HEK293 (cell line): ENCODE results near the gene CACNA1E.

Experiments used
- CTCF ChIA-PET: fragments of 350-600 bp; formaldehyde crosslinking; extraction: SDS; loops from one replicate; lab custom pipeline; 2021; ENCODE audit warnings: antibody characterized with exemption; lab: Yijun Ruan, JAX
- POLR2A ChIA-PET: fragments of 300-600 bp; formaldehyde crosslinking; extraction: SDS; loops from one replicate; lab custom pipeline; 2020; ENCODE audit warnings: antibody characterized with exemption, inconsistent platforms; lab: Yijun Ruan, JAX
- H3K27ac ChIP-seq: fragments of 200-500 bp; sonication (Bioruptor generic); 2 replicates; pipeline ENCODE4 v1.5.1; 2014; ENCODE audit warnings: low read depth, low read length, control low read depth, inconsistent platforms; ENCODE audit errors: extremely low read depth
- H3K36me3 ChIP-seq, 2 experiments: fragments of 200-500 bp in 1 of 2; sonication (Bioruptor generic) in 1 of 2; 1 replicate in 1 of 2; 2 replicates in 1 of 2; pipeline ENCODE4 v1.5.1; 2014 to 2017; ENCODE audit warnings: inconsistent platforms in 2 of 2, low read length in 2 of 2; ENCODE audit not compliant: control insufficient read depth in 2 of 2, insufficient read depth in 1 of 2
- H3K4me1 ChIP-seq: fragments of 200-500 bp; sonication (Bioruptor generic); 2 replicates; pipeline ENCODE4 v1.5.1; 2014; ENCODE audit warnings: mild to moderate bottlenecking, low read length, inconsistent platforms; ENCODE audit not compliant: control insufficient read depth, insufficient read depth
- H3K4me3 ChIP-seq: 2 replicates; pipeline ENCODE4 v1.5.1; 2011; ENCODE audit warnings: low read depth, mild to moderate bottlenecking, control low read depth, low read length, moderate library complexity
- H3K9me3 ChIP-seq: fragments of 200-500 bp; sonication (Bioruptor generic); 2 replicates; pipeline ENCODE4 v1.5.1; 2014; ENCODE audit warnings: low read depth, low read length, inconsistent platforms; ENCODE audit not compliant: control insufficient read depth, insufficient read depth
- MYNN ChIP-seq: fragments of 450-650 bp; formaldehyde crosslinking; IDR thresholded peaks from 2 replicates; pipeline ENCODE4 v1.5.1; 2016; ENCODE audit warnings: missing biosample characterization, missing genetic modification characterization, borderline replicate concordance
- MZF1 ChIP-seq: fragments of 450-650 bp; formaldehyde crosslinking; IDR thresholded peaks from 2 replicates; pipeline ENCODE4 v1.5.1; 2017; ENCODE audit warnings: missing biosample characterization, missing genetic modification characterization, borderline replicate concordance
- RBAK ChIP-seq: fragments of 450-650 bp; formaldehyde crosslinking; IDR thresholded peaks from 2 replicates; pipeline ENCODE4 v1.5.1; 2016; ENCODE audit warnings: missing biosample characterization, missing genetic modification characterization
- SP7 ChIP-seq: fragments of 450-650 bp; formaldehyde crosslinking; IDR thresholded peaks from 2 replicates; pipeline ENCODE4 v1.5.1; 2016; ENCODE audit warnings: missing biosample characterization, missing genetic modification characterization
- ZFHX2 ChIP-seq: fragments of 450-650 bp; formaldehyde crosslinking; conservative IDR thresholded peaks from 2 replicates; pipeline ENCODE4 v1.5.1; 2016; ENCODE audit warnings: missing biosample characterization, missing genetic modification characterization
- ZFP41 ChIP-seq: fragments of 450-650 bp; formaldehyde crosslinking; IDR thresholded peaks from 2 replicates; pipeline ENCODE4 v1.5.1; 2016; ENCODE audit warnings: missing biosample characterization, missing genetic modification characterization, borderline replicate concordance
- ZNF174 ChIP-seq: fragments of 450-650 bp; formaldehyde crosslinking; IDR thresholded peaks from 2 replicates; pipeline ENCODE4 v1.5.0; 2017; ENCODE audit warnings: missing biosample characterization, mild to moderate bottlenecking, missing genetic modification characterization
- ZNF19 ChIP-seq: fragments of 450-650 bp; formaldehyde crosslinking; IDR thresholded peaks from 2 replicates; pipeline ENCODE4; 2016; ENCODE audit warnings: missing biosample characterization, missing genetic modification characterization, low read depth
- ZNF239 ChIP-seq: fragments of 450-650 bp; formaldehyde crosslinking; IDR thresholded peaks from 2 replicates; pipeline ENCODE4 v1.5.1; 2016; ENCODE audit warnings: missing biosample characterization, missing genetic modification characterization
- ZNF24 ChIP-seq: fragments of 450-650 bp; formaldehyde crosslinking; IDR thresholded peaks from 2 replicates; pipeline ENCODE4 v1.5.1; 2016; ENCODE audit warnings: missing biosample characterization, missing genetic modification characterization
- ZNF248 ChIP-seq: fragments of 450-650 bp; formaldehyde crosslinking; IDR thresholded peaks from 2 replicates; pipeline ENCODE4 v1.5.1; 2017; ENCODE audit warnings: missing biosample characterization, missing genetic modification characterization
- ZNF501 ChIP-seq: fragments of 450-650 bp; formaldehyde crosslinking; IDR thresholded peaks from 2 replicates; pipeline ENCODE4 v1.5.1; 2016; ENCODE audit warnings: missing biosample characterization, missing genetic modification characterization
- ZNF544 ChIP-seq: fragments of 450-650 bp; formaldehyde crosslinking; IDR thresholded peaks from 2 replicates; pipeline ENCODE4 v1.5.0; 2017; ENCODE audit warnings: missing biosample characterization, missing genetic modification characterization
- ZNF596 ChIP-seq: fragments of 450-650 bp; IDR thresholded peaks from 2 replicates; pipeline ENCODE4 v1.5.0; 2018; ENCODE audit warnings: missing biosample characterization, mild to moderate bottlenecking, missing genetic modification characterization, moderate library complexity
- ZNF600 ChIP-seq: fragments of 450-650 bp; formaldehyde crosslinking; IDR thresholded peaks from 2 replicates; pipeline ENCODE4 v1.5.1; 2016; ENCODE audit warnings: missing biosample characterization, missing genetic modification characterization
- ZNF660 ChIP-seq: fragments of 450-650 bp; IDR thresholded peaks from 2 replicates; pipeline ENCODE4 v1.5.1; 2018; ENCODE audit warnings: missing biosample characterization, mild to moderate bottlenecking, missing genetic modification characterization
- ZNF777 ChIP-seq: fragments of 450-650 bp; formaldehyde crosslinking; IDR thresholded peaks from 2 replicates; pipeline ENCODE4 v1.5.1; 2017; ENCODE audit warnings: missing biosample characterization, missing genetic modification characterization, borderline replicate concordance
- TF ChIP-seq, protein P1 (sequence below): fragments of 450-650 bp; formaldehyde crosslinking; IDR thresholded peaks from 2 replicates; pipeline ENCODE4 v1.5.1; 2017; ENCODE audit warnings: missing biosample characterization, missing genetic modification characterization
- TF ChIP-seq, protein P2 (sequence below): fragments of 450-650 bp; formaldehyde crosslinking; IDR thresholded peaks from 2 replicates; pipeline ENCODE4 v1.5.1; 2017; ENCODE audit warnings: missing biosample characterization, missing genetic modification characterization
- TF ChIP-seq, protein P3 (sequence below): IDR thresholded peaks from 2 replicates; pipeline ENCODE4 v1.6.1; 2011; ENCODE audit warnings: mild to moderate bottlenecking, low read depth, low read length, borderline replicate concordance
- TF ChIP-seq, protein P4 (sequence below): fragments of 450-650 bp; formaldehyde crosslinking; IDR thresholded peaks from 2 replicates; pipeline ENCODE4 v1.5.1; 2017; ENCODE audit warnings: missing biosample characterization, missing genetic modification characterization
- TF ChIP-seq, protein P5 (sequence below): fragments of 450-650 bp; formaldehyde crosslinking; conservative IDR thresholded peaks from 2 replicates; pipeline ENCODE4 v1.5.1; 2016; ENCODE audit warnings: low read depth, missing biosample characterization, missing genetic modification characterization
- TF ChIP-seq, protein P6 (sequence below): fragments of 450-650 bp; formaldehyde crosslinking; IDR thresholded peaks from 2 replicates; pipeline ENCODE4; 2016; ENCODE audit warnings: missing biosample characterization, missing genetic modification characterization

The CACNA1E gene

DNA sequence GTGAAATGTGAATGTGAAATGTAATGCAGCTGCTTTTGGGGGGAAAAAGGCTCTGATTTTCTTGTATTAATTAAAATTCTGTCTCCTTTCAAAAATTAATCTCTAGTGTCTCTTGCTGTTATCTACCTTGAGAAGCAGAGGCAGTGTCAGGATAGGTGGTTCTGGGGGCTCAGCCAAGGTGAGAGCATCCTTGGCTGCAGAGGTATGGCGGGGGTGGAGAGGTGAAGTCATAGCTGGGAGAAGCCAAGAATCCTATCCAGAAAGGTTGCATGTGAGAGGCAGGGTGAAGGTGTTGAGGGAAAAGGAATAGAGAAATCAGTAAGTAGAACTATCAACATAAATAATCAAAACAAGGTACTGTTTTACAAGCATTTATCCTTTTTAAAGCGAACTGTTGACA, 181.2 kb downstream of the CACNA1E start:
- Histone ChIP-seq H3K36me3 (no peaks in the 10 kb centered on the region), H3K4me1 (no peaks in the 10 kb centered on the region), H3K27ac (no peak overlapping the region), H3K9me3 (no peaks in the 10 kb centered on the region), H3K4me3 (no peak overlapping the region)
- TF ChIP-seq, protein P1, sequence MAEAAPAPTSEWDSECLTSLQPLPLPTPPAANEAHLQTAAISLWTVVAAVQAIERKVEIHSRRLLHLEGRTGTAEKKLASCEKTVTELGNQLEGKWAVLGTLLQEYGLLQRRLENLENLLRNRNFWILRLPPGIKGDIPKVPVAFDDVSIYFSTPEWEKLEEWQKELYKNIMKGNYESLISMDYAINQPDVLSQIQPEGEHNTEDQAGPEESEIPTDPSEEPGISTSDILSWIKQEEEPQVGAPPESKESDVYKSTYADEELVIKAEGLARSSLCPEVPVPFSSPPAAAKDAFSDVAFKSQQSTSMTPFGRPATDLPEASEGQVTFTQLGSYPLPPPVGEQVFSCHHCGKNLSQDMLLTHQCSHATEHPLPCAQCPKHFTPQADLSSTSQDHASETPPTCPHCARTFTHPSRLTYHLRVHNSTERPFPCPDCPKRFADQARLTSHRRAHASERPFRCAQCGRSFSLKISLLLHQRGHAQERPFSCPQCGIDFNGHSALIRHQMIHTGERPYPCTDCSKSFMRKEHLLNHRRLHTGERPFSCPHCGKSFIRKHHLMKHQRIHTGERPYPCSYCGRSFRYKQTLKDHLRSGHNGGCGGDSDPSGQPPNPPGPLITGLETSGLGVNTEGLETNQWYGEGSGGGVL: no peak
- TF ChIP-seq SP7: no peak
- no peak for TF ChIP-seq ZNF174 (tag by site-specific recombination)
- TF ChIP-seq, protein P2, sequence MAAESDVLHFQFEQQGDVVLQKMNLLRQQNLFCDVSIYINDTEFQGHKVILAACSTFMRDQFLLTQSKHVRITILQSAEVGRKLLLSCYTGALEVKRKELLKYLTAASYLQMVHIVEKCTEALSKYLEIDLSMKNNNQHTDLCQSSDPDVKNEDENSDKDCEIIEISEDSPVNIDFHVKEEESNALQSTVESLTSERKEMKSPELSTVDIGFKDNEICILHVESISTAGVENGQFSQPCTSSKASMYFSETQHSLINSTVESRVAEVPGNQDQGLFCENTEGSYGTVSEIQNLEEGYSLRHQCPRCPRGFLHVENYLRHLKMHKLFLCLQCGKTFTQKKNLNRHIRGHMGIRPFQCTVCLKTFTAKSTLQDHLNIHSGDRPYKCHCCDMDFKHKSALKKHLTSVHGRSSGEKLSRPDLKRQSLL: no peak
- POLR2A ChIA-PET: no interaction called here
- CTCF ChIA-PET: interaction anchor here (0.6 to 0.8 kb wide), 2 partner anchors 9 to 349 kb away, joined by 3 read pairs; no protein-coding TSS in a partner anchor

DNA sequence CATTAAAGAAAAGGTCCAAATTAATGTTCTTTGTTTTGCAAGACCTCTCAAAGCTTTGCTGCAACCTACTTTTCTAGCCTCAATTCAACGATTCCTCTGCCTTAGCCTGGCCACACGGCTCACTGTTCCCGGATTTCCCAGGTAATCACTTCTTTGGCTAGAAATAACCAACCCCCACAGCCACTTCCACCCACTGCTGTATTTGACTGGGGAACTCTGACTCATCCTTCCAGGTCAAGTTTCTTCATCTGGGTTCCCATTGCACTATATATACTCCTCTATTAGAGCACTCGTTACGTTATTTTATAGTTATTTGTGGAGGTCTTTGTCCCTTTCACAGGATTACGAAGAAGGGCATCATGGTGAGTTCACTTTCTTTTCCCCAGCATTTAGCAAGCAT, 185.9 kb downstream of the CACNA1E start:
- TF ChIP-seq ZNF19 (tag by site-specific recombination) (no peak), ZFHX2 (peak; percentile 42; the same call in 1 of the 2 replicates), ZNF24 (no peak)
- POLR2A ChIA-PET: no interaction called here
- H3K9me3 ChIP-seq: no peaks in the 10 kb centered on the region
- no peak overlapping the region for H3K4me3 ChIP-seq
- H3K27ac ChIP-seq: no peak overlapping the region
- H3K36me3 ChIP-seq: no peaks in the 10 kb centered on the region
- CTCF ChIA-PET: interaction anchor here (0.6 to 2.4 kb wide), 2 partner anchors 268 to 728 kb away, joined by 3 to 9 read pairs; no protein-coding TSS in a partner anchor
- H3K4me1 ChIP-seq: no peaks in the 10 kb centered on the region

DNA sequence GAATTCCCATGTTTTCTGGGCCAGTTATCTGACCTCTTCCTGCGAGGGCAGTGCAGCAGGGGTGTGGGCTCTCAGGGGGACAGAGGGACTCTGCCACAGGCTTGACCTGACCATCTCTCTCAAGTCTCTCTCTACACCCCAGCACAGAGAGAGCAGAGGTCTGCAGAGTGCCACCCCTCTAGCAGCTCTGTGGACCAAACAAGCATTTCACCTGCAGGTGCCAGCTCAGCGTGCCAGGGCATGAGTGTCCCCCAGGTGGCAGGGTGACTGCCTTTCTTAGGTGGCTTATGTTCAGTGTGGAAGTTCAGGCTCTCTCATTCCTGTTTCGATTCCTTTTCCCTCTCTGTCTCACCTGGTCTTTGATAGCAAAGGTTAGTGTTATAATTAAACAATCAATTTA, 191.3 kb downstream of the CACNA1E start:
- ChIA-PET POLR2A (no interaction called here), CTCF (interaction anchor here (0.6 to 2.7 kb wide), 2 partner anchors 196 to 380 kb away, joined by 4 to 21 read pairs; no protein-coding TSS in a partner anchor)
- H3K4me1 ChIP-seq: no peaks in the 10 kb centered on the region
- no peaks in the 10 kb centered on the region for H3K36me3 ChIP-seq
- no peak overlapping the region for H3K27ac ChIP-seq
- no peak overlapping the region for H3K4me3 ChIP-seq
- H3K9me3 ChIP-seq: no peaks in the 10 kb centered on the region
- TF ChIP-seq, protein P3, sequence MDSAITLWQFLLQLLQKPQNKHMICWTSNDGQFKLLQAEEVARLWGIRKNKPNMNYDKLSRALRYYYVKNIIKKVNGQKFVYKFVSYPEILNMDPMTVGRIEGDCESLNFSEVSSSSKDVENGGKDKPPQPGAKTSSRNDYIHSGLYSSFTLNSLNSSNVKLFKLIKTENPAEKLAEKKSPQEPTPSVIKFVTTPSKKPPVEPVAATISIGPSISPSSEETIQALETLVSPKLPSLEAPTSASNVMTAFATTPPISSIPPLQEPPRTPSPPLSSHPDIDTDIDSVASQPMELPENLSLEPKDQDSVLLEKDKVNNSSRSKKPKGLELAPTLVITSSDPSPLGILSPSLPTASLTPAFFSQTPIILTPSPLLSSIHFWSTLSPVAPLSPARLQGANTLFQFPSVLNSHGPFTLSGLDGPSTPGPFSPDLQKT: no peak
- TF ChIP-seq ZNF248 (tag by site-specific recombination): no peak
- TF ChIP-seq, protein P4, sequence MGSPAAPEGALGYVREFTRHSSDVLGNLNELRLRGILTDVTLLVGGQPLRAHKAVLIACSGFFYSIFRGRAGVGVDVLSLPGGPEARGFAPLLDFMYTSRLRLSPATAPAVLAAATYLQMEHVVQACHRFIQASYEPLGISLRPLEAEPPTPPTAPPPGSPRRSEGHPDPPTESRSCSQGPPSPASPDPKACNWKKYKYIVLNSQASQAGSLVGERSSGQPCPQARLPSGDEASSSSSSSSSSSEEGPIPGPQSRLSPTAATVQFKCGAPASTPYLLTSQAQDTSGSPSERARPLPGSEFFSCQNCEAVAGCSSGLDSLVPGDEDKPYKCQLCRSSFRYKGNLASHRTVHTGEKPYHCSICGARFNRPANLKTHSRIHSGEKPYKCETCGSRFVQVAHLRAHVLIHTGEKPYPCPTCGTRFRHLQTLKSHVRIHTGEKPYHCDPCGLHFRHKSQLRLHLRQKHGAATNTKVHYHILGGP (tag by site-specific recombination): no peak
- TF ChIP-seq ZNF600: no peak
- TF ChIP-seq RBAK (tag by site-specific recombination): no peak
- TF ChIP-seq, protein P5, sequence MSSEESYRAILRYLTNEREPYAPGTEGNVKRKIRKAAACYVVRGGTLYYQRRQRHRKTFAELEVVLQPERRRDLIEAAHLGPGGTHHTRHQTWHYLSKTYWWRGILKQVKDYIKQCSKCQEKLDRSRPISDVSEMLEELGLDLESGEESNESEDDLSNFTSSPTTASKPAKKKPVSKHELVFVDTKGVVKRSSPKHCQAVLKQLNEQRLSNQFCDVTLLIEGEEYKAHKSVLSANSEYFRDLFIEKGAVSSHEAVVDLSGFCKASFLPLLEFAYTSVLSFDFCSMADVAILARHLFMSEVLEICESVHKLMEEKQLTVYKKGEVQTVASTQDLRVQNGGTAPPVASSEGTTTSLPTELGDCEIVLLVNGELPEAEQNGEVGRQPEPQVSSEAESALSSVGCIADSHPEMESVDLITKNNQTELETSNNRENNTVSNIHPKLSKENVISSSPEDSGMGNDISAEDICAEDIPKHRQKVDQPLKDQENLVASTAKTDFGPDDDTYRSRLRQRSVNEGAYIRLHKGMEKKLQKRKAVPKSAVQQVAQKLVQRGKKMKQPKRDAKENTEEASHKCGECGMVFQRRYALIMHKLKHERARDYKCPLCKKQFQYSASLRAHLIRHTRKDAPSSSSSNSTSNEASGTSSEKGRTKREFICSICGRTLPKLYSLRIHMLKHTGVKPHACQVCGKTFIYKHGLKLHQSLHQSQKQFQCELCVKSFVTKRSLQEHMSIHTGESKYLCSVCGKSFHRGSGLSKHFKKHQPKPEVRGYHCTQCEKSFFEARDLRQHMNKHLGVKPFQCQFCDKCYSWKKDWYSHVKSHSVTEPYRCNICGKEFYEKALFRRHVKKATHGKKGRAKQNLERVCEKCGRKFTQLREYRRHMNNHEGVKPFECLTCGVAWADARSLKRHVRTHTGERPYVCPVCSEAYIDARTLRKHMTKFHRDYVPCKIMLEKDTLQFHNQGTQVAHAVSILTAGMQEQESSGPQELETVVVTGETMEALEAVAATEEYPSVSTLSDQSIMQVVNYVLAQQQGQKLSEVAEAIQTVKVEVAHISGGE (tag by site-specific recombination): no peak
- TF ChIP-seq ZNF501 (tag by site-specific recombination): no peak
- no peak for TF ChIP-seq ZFP41 (tag by site-specific recombination)
- TF ChIP-seq, protein P6, sequence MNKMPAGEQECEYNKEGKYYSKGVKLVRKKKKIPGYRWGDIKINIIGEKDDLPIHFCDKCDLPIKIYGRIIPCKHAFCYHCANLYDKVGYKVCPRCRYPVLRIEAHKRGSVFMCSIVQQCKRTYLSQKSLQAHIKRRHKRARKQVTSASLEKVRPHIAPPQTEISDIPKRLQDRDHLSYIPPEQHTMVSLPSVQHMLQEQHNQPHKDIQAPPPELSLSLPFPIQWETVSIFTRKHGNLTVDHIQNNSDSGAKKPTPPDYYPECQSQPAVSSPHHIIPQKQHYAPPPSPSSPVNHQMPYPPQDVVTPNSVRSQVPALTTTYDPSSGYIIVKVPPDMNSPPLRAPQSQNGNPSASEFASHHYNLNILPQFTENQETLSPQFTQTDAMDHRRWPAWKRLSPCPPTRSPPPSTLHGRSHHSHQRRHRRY (tag by site-specific recombination): no peak
- no peak for TF ChIP-seq ZNF596 (tag by site-specific recombination)
- no peak for TF ChIP-seq ZNF777 (tag by site-specific recombination)
- no peak for TF ChIP-seq ZNF239 (tag by site-specific recombination)
- TF ChIP-seq MZF1: no peak
- no peak for TF ChIP-seq ZNF544 (tag by site-specific recombination)
- TF ChIP-seq ZNF660 (tag by site-specific recombination): no peak
- TF ChIP-seq MYNN: no peak
